Measurements from ENCODE around the gene TENT4B.
A peak's percentile ranks its signal among the peaks of the same experiment; 100 is the strongest.

Gene TENT4B

GRCh38 chr16:50257876-50258275 lies 104.8 kb downstream of the TENT4B start:
- no peak for DNase-seq (ENCODE audit: low read depth)

GRCh38 chr16:50259334-50260205 lies 106.5 kb downstream of the TENT4B start:
- no peak for DNase-seq (ENCODE audit: low read depth)

DNA sequence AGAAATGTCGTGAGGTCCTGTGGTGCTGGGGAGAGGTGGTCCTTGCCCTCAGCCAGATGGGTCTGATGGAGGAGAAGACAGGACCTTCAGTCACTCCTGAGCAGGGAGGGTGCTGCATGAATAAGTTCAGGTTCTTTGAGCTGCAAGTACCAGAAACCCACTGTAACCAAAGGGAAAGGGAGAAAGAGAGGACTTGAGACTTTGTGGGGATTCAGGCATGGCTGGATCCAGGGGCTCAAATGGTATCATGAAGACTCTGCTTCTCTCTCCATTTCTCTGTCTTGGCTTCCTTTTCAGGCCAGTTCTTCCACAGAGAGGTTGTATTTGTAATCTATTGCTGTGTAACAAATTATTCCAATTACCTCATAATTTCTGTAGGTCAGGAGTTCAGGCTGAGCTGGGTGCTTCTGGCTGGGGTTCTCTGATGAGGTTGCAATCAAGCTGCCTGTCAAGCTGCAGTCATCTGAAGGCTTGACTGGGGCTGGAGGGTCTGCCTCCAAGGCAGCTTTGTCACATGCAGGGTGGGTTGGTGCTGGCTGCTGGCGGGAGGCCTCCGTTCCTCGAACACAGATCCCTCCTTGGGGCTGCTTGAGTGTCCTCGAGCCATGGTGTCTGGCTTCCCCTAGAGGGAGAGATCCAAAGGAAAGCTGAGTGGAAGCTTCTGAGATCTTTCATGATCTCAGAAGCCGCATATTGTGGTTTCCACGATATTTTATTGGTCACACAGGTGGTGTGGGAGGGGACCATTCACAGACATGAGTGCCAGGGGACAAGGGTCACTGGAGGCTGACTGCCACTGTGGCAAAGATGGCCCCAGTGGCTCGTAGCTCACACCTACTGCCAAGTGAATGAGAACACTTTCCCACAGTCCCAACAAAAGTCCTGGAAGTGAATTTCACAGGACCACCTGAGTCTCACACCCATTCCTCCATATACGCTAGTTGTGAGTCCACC lies 107.4 kb downstream of the TENT4B start:
- DNase-seq (ENCODE audit: low read depth) = no peak

GRCh38 chr16:50261160-50261706 lies 108.1 kb downstream of the TENT4B start:
- no peak for DNase-seq (ENCODE audit: low read depth)

DNA sequence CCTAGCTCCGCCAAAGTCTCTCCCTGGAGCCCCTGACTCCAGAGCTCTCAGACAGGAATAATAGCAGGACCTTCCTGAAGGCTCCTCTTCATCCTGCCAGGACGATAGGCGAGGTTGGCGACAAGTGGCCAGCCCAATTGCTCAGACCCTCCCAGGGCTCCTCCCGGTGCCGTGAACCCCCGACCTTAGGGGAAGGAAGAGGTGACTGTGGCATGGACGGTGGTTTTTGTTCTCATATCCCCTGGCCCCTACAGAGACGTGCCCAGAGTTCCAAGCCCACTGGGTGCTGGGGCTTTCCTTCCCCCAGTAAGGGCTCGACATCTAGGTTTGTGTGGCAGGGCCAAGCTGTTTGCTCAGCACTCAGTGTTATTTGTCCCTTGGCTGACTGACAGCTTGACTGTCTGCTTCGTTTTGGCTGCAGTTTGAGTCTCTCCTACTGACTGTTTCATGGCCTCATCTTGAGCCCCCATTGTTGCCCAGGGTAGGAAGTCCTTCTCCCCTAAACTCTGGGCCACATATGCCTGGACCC lies 108.7 kb downstream of the TENT4B start:
- no peak for DNase-seq (ENCODE audit: low read depth)

- DNase-seq (ENCODE audit: low read depth) = no peak
Observed at GRCh38 chr16:50263060-50263909, 110.2 kb downstream of the TENT4B start.

DNA sequence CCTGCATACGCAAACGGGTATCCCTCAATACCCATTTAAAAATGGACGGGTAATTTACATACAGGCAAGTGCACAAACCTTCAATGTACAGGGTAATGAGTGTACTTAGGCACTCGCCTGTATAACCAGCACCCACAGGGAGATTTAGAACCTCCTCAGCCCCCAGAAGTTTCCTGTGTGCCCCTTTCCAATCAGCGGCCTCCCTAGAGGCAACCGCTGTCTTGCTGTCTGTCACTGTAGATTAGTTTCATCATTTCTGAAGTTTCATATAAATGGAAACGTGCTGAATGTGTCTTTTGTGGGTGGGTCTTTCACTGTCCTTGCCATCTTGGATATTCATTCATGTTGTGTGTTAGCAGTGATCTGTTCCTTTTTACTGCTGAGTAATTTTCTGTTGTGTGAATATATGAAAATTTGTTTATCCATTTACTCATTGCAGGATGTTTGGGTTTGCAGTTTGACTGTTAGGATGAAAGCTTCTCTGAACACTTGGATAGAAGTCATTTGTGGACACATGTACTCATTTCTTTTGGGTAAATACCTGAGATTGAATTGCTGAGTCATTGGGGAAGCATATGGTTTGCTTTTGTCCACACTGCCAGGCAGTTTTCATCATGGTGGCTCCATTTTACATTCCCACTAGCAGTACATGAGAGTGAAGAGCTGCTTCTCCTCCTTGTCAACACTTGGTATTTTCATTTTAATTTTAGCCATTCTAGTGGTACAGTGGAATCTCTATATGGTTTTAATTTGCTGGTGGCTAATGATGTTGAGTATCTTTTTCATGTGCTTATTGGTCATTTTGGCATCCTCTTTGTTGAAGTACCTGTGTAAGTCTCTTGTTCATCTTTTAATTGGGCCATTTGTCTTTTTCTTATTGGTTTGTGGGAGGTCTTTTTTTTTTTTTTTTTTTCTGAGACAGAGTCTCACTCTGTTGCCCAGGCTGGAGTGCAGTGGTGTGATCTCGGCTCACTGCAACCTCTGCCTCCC lies 111.1 kb downstream of the TENT4B start:
- no peak for DNase-seq (ENCODE audit: low read depth)

GRCh38 chr16:50265260-50265659 lies 112.2 kb downstream of the TENT4B start:
- DNase-seq (ENCODE audit: low read depth) = no peak

GRCh38 chr16:50265716-50266336 lies 112.7 kb downstream of the TENT4B start:
- DNase-seq (ENCODE audit: low read depth) = no peak

- DNase-seq (ENCODE audit: low read depth) = peak; percentile 71
Observed at GRCh38 chr16:50266337-50267091, 113.4 kb downstream of the TENT4B start, which contains the start of gene ADCY7. TSS of gene ADCY7 (plus strand) at chr16:50266551. CDS start at chr16:50288180, 21,629 bp downstream.

- DNase-seq (ENCODE audit: low read depth) = no peak
Observed at GRCh38 chr16:50267151-50267631, 114.1 kb downstream of the TENT4B start.

GRCh38 chr16:50267651-50268050 lies 114.5 kb downstream of the TENT4B start:
- DNase-seq (ENCODE audit: low read depth) = no peak

GRCh38 chr16:50268352-50268751 lies 115.2 kb downstream of the TENT4B start:
- no peak for DNase-seq (ENCODE audit: low read depth)

DNA sequence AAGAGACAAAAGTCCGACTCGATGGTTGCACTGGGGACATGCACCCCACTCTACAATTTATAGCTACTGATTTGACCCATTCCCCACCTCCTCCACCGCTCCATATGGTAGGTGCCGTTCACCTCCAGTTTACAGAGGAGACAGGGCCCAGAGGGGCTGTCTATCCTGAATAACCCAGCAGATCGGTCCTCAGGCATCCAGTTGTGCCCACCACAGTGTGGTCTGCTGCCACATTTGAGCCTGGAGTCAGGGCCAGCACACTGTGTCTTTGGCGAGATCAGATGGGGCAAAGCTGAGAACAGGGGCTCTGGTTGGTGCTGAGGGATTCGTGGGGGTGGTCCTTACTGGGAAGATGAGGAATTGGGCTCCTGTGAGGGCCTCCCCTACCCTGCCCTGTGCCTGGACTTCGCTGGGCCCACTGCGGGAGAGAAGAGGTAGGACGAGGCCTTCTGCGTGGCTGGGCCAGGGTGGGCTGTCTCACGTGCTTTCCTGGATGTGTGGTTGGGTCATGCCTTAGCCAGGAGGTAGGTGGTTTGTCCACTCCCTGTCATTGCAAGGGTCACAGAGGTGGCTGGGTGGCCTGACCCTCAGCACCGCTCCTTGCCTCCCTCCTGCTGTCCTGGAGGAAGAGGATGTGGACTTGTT lies 116.1 kb downstream of the TENT4B start:
- DNase-seq (ENCODE audit: low read depth) = no peak

- DNase-seq (ENCODE audit: low read depth) = no peak
Observed at GRCh38 chr16:50269769-50270509, 116.8 kb downstream of the TENT4B start.

- DNase-seq (ENCODE audit: low read depth) = no peak
Observed at GRCh38 chr16:50270510-50271147, 117.5 kb downstream of the TENT4B start.

Data from stimulated activated CD8-positive, alpha-beta memory T cell treated with anti-CD3 and anti-CD28 coated beads, Interleukin-12 subunit alpha, Interleukin-12 subunit beta, amount 100 ng/mL, for 1 hour (primary cell).